Nucleus accumbens (tissue), 56 donors: ENCODE data around the gene TRPM6.
A peak's percentile ranks its signal among the peaks of the same experiment; 100 is the strongest.
"Not testable (repeated sequence)": the region's sequence is repeated elsewhere in the genome, so short reads cannot be mapped to it uniquely, and the experiment has no call there.

Source experiments
- DNase-seq, 56 donors: peaks; one replicate each; lab custom pipeline; 2025; lab: John Stamatoyannopoulos, UW

TRPM6 gene

DNA sequence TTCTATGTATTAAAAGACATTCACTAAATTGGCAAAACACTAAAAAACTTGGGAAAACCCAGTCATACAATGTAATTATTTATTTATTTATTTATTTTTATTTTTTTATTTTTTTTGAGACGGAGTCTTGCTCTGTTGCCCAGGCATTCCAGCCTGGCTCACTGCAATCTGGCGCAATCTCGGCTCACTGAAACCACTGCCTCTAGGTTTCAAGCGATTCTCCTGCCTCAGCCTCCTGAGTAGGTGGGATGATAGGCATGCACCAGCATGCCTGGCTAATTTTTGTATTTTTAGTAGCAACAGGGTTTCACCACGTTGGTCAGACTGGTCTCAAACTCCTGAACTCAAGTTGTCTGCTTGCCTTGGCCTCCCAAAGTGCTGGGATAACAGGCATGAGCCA is 27.5 kb downstream of the TRPM6 start:
- not testable (repeated sequence) for DNase-seq

DNA sequence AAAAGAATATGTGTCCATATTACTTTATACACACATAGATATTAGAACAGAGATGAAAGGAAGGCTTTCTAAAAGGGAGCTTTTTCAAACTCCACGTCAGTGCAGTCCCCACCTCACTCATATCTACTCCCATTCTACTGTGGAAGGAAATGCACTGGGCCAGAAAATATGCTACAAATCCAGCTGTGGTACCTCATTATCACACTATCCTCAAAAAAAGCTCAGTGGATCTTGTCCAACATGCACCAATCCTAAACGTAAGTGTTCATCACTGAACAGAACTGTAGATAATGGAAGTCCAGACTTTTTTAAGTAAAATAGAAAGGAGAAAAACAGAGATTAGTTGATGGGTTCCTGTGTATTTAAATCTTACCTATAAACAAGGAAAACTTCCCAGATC is 27.9 kb downstream of the TRPM6 start:
- DNase-seq: no peak

DNA sequence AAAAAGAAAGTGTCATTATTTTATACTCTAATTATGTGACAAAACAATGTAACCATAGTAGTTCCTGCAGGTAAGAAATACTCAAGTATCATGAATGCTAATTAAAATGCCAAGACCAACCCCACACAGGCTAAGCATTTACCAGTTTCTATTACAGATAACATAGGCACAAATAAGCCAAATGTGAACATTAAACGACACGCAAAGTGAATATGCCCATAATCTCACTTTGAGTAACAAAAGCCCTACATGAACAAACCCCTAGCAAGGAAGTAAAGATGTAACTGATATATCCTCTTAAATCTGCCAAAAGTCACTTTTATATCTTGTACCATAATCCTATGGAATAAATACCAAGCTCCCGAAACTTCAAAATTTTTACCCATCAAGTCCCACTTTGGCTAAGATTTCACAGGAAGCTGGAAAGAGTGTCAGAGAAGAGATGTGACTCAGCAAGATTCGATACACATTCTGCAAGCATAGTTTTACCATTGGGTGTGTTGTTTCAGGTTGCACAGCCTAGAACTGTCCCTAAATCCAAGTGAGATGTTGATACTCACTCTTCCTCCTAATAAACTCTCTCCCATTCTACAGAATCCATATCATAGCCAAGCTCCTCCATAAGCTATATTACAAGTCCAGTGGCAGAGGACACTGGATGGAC is 28.8 kb downstream of the TRPM6 start:
- DNase-seq: no peak

DNA sequence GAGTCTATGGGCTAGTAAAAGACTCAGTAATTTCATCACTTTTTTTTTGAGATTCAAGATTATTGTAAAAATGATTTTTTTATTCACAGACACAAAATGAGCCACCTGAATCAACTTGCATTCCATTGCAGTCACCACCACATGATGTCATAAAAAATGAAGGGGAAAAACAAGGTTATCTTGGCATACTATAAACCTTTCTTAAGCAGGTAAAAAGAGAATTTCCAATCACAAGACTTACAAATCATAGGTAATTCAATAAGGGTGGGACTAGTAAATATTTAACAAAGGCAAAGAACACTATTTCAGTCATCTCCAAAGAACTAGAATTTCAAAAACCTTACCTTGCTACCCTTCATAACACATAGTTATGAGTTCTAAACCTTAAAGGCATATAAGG is 30.7 kb downstream of the TRPM6 start:
- no peak for DNase-seq

DNA sequence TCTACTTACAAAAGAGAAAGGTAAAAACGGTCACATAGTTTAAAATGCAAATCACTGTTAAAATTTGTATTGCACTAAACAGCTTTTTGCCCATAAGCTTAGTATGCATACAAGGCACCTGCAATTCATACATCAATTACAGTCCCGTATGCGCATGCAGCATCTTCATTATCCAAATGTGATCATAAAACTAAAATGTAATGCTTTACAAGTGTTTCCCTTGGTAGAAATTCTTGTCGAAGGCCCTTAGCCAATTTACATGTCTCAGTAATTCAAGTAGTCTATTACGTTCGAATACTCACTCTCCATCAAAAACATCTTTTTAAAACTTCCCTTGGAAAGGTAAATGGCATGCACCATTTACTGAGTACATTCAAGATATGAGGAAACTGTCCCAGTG is 32.6 kb downstream of the TRPM6 start:
- no peak for DNase-seq

DNA sequence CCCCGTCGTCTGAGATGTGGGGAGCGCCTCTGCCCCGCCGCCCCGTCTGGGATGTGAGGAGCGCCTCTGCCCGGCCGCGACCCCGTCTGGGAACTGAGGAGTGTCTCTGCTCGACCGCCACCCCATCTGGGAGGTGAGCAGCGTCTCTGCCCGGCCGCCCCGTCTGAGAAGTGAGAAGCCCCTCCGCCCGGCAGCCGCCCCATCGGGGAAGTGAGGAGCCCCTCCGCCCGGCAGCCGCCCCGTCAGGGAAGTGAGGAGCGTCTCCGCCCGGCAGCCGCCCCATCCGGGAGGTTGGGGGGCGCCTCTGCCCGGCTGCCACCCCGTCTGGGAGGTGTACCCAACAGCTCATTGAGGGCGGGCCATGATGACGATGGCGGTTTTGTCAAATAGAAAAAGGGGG is 34.7 kb downstream of the TRPM6 start:
- DNase-seq: not testable (repeated sequence)

DNA sequence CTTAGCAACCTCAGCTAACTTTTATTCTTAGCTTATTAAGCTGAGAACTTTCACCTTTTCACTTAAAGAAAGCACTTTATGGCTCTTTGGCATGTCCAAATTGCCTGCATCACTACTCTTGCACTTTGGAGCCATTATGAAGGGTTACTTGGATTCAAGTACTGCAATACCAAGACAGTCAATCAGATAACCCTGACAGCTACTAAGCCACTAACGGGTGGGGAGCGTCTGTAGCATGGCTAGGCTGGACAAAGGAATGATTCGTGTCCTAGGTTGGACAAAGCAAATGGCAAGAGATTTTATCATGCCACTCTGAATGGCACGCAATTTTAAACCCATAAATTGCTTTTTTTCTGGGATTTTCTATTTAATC is 39.6 kb downstream of the TRPM6 start:
- no peak for DNase-seq

DNA sequence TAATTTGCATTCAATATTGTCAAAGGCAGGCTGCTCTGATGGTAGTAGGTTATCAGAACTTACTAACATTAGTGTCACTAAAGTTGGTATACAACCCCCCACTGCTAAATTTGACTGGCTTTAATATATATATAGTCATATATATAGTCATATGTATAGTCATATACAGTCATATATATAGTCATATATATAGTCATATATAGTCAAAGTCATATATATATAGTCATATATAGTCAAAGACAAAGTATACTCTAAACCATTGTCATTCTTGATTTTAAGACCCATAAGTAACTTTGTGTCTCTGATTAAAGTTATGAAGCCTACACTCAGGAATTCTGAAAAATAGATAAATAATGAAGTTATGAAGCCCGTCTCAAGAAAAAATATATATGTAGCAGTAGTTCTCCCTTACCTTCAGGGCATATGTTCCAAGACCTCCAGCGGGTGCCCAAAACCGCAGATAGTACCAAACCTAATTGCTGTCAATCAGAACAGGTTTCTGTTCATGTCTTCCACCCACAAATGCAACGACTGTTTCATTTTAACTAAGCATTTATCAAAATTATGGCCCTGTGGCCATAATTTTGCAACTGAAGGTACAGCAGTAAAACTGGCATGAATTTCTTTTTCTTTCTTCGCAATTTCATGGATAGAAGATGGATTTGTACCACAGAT is 40.1 kb downstream of the TRPM6 start:
- DNase-seq: no peak

DNA sequence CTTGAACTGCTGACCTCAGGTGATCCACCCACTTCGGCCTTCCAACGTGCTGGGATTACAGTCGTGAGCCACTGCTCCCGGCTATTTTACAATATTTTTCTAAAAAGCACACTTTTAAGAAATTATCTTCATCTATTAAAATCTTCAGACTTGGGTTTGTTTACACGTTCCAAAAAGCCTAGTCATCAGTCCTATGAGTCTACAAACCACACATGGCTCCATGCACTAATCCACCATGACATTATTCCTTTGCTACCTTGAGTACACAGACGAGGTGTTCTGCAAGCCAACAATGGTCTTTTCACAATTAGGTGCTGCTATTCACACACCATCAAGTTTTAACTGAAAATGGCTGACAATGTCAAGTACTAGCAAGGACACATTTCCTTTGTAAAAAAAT is 41.0 kb downstream of the TRPM6 start:
- no peak for DNase-seq

DNA sequence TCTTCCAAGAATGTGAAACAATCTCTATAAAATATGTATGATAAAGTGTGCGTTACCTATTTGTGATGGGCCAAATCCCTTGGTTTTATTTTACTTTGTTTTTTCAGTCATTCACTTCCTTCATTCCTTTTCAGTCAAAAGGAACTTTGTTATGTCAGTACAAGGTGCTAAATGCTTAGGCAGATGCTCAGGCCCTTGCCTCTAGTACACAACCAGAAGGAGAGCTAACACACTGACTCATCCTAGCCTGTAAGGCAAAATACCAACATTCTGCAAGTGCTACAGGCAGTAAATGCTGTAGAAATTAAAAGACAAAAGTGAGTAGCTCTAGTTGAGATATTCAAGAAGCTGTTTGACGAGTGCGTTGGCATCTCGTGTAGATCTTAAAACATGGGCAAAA is 49.4 kb downstream of the TRPM6 start:
- DNase-seq: no peak

DNA sequence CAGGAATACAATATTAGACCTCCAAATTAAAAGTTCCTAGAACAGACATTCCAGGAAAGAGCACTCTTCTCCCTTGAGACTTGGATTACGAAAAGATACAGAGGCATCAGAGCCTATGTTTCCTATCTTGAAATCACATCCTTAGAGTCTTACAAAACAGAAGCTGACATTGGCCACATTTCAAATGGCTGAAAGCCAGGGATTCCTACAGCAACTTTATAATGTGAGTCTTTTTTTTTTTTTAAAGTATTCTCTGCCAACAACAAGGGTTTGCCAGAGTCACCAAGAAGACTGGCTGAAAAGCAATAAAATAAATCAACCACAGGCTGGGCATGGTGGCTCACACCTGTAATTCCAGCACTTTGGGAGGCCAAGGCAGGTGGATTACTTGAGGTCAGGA is 63.1 kb downstream of the TRPM6 start:
- no peak for DNase-seq

DNA sequence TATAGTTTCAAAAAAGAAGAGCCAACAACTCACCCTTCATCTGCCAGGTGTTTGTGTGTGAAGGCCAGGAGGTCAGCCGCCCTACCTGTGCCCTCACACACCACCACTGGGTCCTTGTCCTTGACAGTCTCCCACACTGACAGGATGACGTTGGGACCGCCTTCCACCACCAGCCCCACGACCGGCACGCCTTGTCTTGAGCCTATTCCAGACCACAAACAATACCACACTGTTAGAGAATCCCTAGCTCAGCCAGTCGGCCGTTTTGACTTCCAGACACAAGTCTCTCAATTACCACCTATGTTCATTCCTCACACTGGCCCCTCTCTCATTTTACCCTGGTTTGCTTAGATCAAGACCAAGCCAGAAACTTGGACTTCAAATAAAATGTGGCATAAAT is 66.1 kb downstream of the TRPM6 start:
- DNase-seq: peak in 53 of 56 donors; percentile 2 to 84 (median 50)

DNA sequence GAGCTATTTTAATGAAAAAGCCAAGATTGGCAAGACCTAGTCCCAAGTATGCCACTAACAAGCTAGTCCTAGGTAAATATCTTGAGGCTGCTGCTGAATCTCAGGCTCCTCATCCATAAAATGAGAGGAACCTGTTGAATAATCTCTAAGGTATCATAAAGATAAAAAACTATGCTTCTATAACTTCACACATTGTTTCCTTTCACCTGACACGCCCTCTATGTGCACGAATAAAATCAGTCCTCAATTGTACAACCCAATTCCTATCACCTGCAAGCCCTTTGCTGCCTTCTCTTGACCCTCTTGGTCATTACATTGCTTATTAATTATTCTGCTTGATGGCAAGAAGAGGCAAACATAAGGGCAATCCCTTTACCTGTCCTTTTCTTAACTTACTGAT is 69.9 kb downstream of the TRPM6 start:
- DNase-seq: no peak

DNA sequence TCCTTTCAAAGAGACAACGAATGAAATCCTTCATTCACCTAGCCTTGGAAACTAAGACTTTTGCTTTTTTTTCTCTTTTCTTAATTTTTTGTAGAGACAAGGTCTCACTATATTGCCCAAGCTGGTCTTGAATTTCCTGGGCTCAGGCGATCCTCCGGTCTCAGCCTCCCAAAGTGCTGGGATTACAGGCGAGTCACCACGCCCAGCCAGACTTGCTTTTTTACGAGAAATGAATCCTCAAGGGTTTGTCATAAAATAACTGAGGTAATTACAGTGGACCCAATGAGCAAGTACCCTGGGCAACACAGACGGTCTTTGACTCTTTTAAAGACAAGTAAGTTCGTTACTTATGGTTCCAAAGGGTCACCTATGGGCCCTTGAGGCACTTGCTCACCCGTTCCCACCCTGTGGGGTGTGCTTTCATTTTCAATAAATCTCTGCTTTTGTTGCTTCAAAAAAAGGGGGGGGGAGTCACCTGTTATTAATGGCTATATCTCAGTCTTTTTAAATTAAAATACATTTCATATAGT is 70.4 kb downstream of the TRPM6 start:
- no peak for DNase-seq

DNA sequence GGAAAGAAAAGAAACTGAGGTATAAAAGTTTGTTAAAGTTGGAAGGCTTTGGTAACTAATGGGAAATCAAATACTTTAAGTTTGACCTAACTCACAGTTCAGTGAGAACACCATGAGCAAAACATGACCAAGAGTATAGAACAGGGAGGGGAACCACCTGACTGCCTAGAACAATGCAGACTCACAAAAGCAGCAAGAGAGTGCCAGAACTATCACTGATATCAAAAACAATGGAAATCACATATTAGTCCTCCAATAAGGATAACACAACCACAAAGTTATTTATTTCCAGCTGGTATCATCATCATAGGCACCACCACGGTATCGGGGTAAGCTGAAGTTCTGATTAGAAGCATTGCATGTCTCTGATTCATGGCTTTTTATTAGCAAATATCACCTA is 77.5 kb downstream of the TRPM6 start:
- DNase-seq: peak in 1 of 56 donors; percentile 1

DNA sequence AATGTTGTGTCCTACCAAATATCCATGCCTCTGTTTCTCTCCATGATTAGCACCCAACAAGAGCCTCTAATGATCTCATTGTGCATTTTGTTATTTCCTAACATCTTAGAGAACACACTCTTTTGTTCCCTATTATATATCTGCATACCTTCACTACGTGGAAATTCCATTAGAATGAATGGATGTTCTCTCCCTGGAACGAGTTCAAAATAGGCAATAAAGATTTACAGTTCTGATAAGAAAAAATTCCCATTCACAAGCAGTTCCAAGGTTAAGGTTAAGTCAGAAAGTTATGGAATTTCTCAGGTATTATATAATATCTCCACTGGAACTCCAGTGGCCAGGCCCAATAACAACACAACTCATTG is 83.7 kb downstream of the TRPM6 start:
- no peak for DNase-seq

DNA sequence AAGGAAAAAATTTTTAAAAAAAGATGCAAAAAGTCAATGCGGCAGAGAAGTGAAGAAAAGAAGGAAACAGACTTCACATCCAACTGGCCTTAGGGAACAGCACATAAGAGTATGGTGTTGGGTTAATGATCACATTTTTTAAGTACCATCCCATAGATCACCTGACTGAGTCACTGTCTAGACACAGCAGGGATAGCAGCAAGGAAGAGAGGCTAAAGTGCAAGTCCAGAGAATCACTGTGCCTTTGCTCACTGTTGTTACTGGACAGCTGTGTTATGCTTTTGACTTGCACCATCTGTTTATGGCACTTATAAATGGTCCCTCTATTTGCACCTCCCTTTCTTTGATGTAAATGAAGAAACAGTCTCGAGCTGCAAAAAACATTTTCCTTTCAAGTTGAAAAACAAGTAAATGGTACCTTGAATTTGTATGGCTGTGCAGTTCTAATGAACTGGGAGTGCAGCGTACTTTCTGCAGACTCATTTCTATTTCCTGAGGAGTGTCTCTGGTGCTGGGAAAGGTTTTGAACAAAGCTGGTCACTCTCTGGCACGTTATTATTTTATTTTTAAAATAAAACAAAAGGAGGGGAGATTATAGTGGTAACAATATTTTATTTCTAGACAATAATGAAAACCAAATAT is 84.2 kb downstream of the TRPM6 start:
- no peak for DNase-seq

DNA sequence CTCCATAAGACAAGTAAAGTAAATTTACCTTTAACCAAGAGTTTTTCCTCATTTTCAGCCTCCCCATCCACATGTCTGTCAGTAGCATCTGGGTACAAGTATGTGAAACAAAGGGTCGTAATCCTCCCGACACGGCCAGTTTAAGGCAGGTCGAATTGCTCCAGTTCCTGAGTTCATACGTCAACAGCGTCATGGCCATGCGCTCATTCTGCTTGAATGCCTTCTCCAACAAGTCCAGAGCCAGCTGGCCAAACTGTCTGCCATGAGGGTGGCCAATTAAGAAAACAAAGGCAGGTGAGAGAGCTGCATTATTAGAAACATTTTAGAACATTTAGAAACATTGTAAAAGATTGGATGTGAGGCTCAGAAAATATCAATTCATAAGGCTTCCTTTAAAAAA is 87.5 kb downstream of the TRPM6 start:
- DNase-seq: no peak

DNA sequence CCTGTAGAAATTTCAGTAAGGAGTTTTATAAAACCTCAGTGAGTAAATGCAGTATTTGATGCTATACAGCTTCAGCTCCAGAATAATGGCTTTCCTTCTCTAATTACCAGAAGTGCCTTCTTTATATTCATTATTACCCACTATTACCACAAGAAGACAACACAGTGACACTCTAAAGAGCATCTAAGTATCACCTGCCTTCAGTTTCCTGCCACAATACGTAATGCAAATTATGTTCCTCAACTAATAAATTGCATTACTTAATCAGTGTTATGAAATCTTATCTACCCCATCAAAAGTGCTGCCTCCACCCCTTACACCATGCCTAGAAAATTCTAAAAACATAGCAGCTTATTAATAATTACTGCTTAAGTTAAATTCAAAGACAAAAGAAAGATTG is 91.9 kb downstream of the TRPM6 start:
- DNase-seq: no peak

DNA sequence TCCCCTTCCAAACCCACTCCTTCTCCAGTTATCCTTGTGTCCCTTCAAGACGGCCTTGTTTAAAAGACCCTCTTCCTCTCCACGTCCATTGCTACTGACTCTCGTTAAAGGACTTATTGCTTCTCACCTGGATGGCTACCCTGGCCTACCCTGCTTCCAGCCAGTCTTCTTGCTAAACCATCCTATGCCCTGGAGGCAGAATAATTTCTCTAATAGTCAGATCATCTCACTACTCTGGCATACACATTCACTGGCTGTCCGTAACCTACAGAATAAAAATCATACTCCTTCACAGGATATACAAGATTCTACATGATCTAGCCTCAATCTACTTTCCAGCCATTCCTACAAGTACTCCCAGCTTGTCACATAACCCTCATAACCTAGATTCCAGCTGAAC is 92.6 kb downstream of the TRPM6 start:
- no peak for DNase-seq

DNA sequence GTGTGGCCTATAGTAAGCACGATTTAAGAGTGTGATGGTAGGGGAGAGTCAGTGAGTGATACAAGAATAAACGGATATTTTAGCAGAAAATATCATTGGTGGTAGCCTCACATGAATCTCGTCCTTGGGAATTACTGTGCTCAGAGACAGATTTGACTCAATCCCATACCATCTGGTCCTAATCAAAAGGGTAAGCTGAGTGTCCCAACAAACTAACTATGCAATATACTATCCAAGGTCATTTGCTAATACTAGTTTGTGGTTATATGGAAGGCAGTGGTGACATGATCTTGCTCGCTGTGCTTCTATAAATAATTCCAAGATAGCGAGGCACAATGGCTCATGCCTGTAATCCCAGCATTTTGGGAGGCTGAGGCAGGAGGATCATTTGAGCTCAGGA is 103.2 kb downstream of the TRPM6 start:
- DNase-seq: no peak

DNA sequence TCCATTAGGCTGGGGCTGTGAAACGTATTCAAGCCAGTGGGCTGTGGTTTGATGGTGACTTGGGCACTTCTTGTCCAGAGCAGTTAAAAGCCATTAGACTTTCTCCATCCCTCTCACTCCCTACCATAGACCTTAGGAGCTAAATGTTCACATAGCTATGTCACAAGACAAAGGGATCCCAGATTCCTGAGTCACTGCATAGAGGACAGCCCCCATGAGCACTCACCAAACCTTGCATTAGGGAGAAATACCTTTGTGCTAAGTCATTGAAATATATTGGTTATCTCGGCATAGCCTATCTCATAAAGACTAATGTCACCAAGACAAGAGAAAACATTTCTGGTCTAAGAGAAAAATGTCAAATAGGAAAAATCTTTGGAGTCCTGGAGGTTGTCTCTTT is 104.3 kb downstream of the TRPM6 start:
- no peak for DNase-seq
